ENCODE measurements around the gene MRPL18.

DNA sequence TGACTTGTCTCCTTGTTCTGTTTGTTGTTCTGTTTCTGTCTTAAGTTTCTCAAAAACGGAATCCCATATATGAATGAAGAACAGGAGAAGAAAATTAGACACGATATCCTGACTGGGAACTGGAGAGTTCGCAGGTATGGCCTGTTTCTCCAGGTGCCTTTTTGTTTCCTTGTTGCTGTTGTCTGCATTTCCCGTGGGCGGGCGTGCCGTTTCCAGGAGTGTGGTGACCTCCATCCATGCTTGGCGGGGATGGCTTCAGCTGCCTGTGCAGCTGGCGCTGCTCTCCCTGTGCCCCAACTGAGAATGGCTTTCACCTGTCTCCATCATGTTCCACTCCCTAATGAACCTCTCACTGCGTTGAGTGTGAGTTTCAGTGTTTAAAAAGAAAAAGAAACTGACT, 14.2 kb downstream of the MRPL18 start:
- TF ChIP-seq CTCF (IDR thresholded peaks at IDR 0.05; ENCODE audit: low read length) (no peak), EZH2 (optimal IDR thresholded peaks at IDR 0.05; ENCODE audit: low read depth, low read length) (no peak), EZH2phosphoT487 (IDR thresholded peaks at IDR 0.05; ENCODE audit: low read length) (no peak)

All from MM.1S (cell line).